AG04450 (cell line): Measurements from ENCODE around the gene ASCL5. TPM values are rescaled to one million over a fixed set of nuclear protein-coding genes. Genes with fewer than 3 reads are reported as not detected.

Experiments
- CTCF ChIA-PET: fragments of 300-600, 350-600 bp; formaldehyde crosslinking; extraction: SDS; loops from one replicate; lab custom pipeline; 2022; ENCODE audit warnings: antibody characterized with exemption, inconsistent platforms; lab: Charles Lee
- POLR2A ChIA-PET: fragments of 350-600 bp; formaldehyde crosslinking; extraction: SDS; loops from one replicate; lab custom pipeline; 2021; ENCODE audit warnings: antibody characterized with exemption, inconsistent platforms; lab: Yijun Ruan, JAX
- DNase-seq: peaks from one replicate; pipeline ENCODE4 v3.0.0-alpha.2; 2011; ENCODE audit warnings: low read depth, low spot score
- H3K27ac ChIP-seq: one replicate; pipeline ENCODE4 v1.5.1; 2012; ENCODE audit warnings: low read depth, low read length, control low read depth
- H3K27me3 ChIP-seq: one replicate; pipeline ENCODE4 v1.6.0; 2012; ENCODE audit warnings: low read length; ENCODE audit not compliant: control insufficient read depth, insufficient read depth
- H3K4me3 ChIP-seq: 2 replicates; pipeline ENCODE4 v1.5.1; 2011; ENCODE audit warnings: mild to moderate bottlenecking, low read depth, low read length, control low read depth
- H3K9me3 ChIP-seq: 2 replicates; pipeline ENCODE4 v1.5.1; 2012; ENCODE audit warnings: low read length; ENCODE audit not compliant: control insufficient read depth, insufficient read depth
- polyA plus RNA-seq: library from polyadenylated mRNA; depleted of rRNA; stranded (reverse); fragments of >200 nt; gene quantifications from 2 replicates; pipeline ENCODE4 v1.2.3, GENCODE V29; 2011
- TF ChIP-seq, protein P1 (sequence below): IDR thresholded peaks from 2 replicates; pipeline ENCODE4 v1.5.1; 2011; ENCODE audit warnings: low read depth, low read length, control low read depth, inconsistent platforms

The ASCL5 gene
- polyA plus RNA-seq, 1 experiment: not detected

- CTCF ChIA-PET: interaction anchor here (1.2 kb wide), 1 partner anchor 11 kb away, joined by 3 read pairs; no protein-coding TSS in a partner anchor
- no peaks in the 10 kb centered on the region for H3K9me3 ChIP-seq
- no peak for DNase-seq
- no peak overlapping the region for H3K4me3 ChIP-seq
- TF ChIP-seq, protein P1, sequence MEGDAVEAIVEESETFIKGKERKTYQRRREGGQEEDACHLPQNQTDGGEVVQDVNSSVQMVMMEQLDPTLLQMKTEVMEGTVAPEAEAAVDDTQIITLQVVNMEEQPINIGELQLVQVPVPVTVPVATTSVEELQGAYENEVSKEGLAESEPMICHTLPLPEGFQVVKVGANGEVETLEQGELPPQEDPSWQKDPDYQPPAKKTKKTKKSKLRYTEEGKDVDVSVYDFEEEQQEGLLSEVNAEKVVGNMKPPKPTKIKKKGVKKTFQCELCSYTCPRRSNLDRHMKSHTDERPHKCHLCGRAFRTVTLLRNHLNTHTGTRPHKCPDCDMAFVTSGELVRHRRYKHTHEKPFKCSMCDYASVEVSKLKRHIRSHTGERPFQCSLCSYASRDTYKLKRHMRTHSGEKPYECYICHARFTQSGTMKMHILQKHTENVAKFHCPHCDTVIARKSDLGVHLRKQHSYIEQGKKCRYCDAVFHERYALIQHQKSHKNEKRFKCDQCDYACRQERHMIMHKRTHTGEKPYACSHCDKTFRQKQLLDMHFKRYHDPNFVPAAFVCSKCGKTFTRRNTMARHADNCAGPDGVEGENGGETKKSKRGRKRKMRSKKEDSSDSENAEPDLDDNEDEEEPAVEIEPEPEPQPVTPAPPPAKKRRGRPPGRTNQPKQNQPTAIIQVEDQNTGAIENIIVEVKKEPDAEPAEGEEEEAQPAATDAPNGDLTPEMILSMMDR: no peak
- POLR2A ChIA-PET: no interaction called here
- H3K27ac ChIP-seq: no peak overlapping the region
- peaks cover 26% of the 10 kb centered on the region for H3K27me3 ChIP-seq
Observed at GRCh38 chr1:201157949-201158348, 31.0 kb upstream of the ASCL5 start.

DNA sequence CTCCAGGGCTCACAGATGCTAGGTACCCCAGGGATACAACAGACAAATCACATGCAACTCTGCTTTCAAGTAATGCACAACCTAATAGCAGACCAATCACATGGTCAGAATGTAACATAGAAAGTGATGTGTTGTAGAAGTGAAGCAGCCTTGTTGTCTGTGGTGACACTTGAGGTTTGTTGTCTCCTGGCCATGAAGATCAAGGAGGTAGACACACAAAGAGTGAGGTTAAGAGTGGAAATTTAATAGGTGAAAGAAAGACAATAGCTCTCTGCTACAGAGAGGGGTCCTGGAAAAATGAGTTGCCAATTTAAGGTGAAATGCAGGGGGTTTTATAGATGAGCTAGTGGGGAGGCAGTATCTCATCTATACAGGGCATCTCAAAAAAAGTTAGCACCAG lies 29.8 kb upstream of the ASCL5 start:
- POLR2A ChIA-PET: no interaction called here
- no peak overlapping the region for H3K4me3 ChIP-seq
- DNase-seq: no peak
- TF ChIP-seq, protein P1: no peak
- peaks cover 20% of the 10 kb centered on the region for H3K27me3 ChIP-seq
- no peak overlapping the region for H3K27ac ChIP-seq
- CTCF ChIA-PET: interaction anchor here (1.2 kb wide), 1 partner anchor 9 kb away, joined by 3 read pairs; no protein-coding TSS in a partner anchor
- H3K9me3 ChIP-seq: no peaks in the 10 kb centered on the region

GRCh38 chr1:201156346-201156745 lies 29.4 kb upstream of the ASCL5 start:
- ChIA-PET CTCF (no interaction called here), POLR2A (no interaction called here)
- TF ChIP-seq, protein P1: no peak

DNA sequence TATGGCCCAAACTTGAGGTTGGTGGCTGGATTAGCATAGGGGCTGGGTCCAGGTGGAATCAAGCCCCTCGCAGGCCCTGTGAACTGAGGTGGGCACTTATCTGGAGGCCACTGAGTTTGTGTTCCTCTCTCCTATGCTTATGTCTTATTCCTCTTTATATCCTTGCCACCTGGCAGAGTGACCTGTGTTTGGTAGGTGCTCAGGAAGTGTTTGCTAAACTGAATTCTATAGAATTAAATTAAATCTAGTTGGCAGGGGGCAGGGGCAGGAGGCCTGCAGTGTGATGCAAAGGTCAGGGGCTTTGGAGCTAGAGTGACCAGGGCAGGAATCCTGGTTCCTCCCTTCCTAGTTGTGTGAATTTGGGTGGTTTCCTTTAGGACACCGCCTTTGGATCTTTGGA lies 28.4 kb upstream of the ASCL5 start:
- no peak overlapping the region for H3K27ac ChIP-seq
- no peak for DNase-seq
- TF ChIP-seq, protein P1: no peak
- ChIA-PET CTCF (interaction anchor here (0.6 to 1.9 kb wide), 2 partner anchors 36 to 281 kb away, joined by 3 to 6 read pairs; no protein-coding TSS in a partner anchor), POLR2A (no interaction called here)
- peaks cover 20% of the 10 kb centered on the region for H3K27me3 ChIP-seq
- no peaks in the 10 kb centered on the region for H3K9me3 ChIP-seq
- H3K4me3 ChIP-seq: no peak overlapping the region

More at GRCh38 chr1:201156346-201156745, 29.4 kb upstream of the ASCL5 start:
- H3K9me3 ChIP-seq: no peaks in the 10 kb centered on the region
- peaks cover 20% of the 10 kb centered on the region for H3K27me3 ChIP-seq
- H3K27ac ChIP-seq: no peak overlapping the region
- H3K4me3 ChIP-seq: no peak overlapping the region
- no peak for DNase-seq

DNA sequence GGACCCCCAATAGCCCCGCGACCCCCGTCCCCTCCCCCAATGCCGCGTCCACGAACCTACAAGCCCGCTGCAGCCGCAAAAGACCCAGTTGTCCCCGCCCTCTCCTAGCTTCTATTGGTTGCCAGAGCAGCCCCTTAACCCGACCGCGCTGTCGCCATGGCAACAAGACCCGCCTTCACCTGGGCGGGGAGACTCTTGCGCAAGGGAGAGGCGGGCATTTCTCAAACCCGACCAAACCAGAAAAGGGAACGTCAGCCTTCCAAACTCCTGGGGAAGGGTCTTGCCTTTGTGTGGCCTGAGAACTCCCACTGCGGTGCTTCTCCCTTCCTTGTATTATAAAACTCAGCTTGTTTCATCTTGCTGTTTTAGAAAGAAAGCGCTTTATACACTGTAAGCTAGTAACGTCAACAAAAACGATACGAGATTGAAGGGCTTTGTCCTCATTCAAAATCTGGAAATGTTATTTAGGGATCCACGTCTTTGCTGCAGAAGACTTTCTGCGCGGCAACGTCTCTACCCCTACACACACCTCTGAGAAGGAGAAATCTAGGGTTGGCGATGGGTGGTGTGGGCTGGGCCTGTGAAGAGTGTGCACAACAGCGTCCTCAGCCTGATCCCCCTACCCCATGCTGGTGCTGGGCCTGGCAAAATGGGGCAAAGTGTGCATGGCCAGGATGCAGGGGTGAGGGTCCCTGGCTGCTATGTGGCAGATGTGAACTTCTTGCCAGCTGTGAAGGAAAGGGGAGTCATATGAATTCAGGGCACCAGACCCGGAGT lies 27.6 kb upstream of the ASCL5 start, which contains the start of gene TMEM9:
TMEM9 (minus strand) TSS at position 86 of the 777 bp plus-strand sequence. CDS start 551 bp downstream, outside the sequence.
- TF ChIP-seq, protein P1: no peak
- peaks cover 20% of the 10 kb centered on the region for H3K27me3 ChIP-seq
- peak within 1 kb of the TSS; percentile 11 for H3K27ac ChIP-seq
- POLR2A ChIA-PET: interaction anchor here (0.9 to 1.0 kb wide), 2 partner anchors 12 to 17 kb away, joined by 3 to 4 read pairs; no protein-coding TSS in a partner anchor
- H3K9me3 ChIP-seq: no peaks in the 10 kb centered on the region
- H3K4me3 ChIP-seq: peak within 1 kb of the TSS; percentile 78
- CTCF ChIA-PET: interaction anchor here (1.1 to 1.9 kb wide), 2 partner anchors 30 to 35 kb away, joined by 3 to 6 read pairs; no protein-coding TSS in a partner anchor
- peak; percentile 87 for DNase-seq
